ENCODE measurements around the gene C2orf76.
"Not testable (repeated sequence)": the region's sequence is repeated elsewhere in the genome, so short reads cannot be mapped to it uniquely, and the experiment has no call there.

The C2orf76 gene

GRCh38 chr2:119366649-119367471, at the start of gene C2orf76, which contains the start of gene DBI:
Gene C2orf76, minus strand, starts transcription at chr2:119366834. Its CDS starts 26,875 bp downstream, at chr2:119339959.
Gene DBI, plus strand, starts transcription at chr2:119366977. Its CDS starts 75 bp downstream, at chr2:119367052.
- DNase-seq: peak; percentile 91

- DNase-seq: no peak
These were observed 49.0 kb upstream of the C2orf76 start for GRCh38 chr2:119415630-119416029.

DNA sequence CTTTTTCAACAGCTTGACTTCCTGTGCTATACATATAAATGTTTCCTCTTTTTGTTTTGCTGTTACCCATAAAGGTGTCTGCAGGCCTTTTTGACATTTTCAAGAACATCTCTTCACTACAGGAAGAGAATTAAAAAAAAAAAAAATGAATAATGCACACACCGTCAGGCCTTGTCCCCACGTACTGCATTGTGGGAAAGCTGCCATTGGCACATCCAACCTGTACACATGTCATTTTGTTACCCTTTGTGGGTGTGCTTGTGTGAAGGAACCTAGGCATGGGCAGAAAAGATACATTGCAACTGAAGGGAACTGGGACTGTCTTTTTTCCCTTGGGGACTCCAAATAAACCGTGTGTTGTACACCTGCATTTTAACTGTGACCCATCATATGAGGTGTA, 48.3 kb upstream of the C2orf76 start:
- no peak for DNase-seq

GRCh38 chr2:119409506-119409905, 42.9 kb upstream of the C2orf76 start:
- no peak for DNase-seq

GRCh38 chr2:119408221-119408619, 41.6 kb upstream of the C2orf76 start:
- DNase-seq: no peak

DNA sequence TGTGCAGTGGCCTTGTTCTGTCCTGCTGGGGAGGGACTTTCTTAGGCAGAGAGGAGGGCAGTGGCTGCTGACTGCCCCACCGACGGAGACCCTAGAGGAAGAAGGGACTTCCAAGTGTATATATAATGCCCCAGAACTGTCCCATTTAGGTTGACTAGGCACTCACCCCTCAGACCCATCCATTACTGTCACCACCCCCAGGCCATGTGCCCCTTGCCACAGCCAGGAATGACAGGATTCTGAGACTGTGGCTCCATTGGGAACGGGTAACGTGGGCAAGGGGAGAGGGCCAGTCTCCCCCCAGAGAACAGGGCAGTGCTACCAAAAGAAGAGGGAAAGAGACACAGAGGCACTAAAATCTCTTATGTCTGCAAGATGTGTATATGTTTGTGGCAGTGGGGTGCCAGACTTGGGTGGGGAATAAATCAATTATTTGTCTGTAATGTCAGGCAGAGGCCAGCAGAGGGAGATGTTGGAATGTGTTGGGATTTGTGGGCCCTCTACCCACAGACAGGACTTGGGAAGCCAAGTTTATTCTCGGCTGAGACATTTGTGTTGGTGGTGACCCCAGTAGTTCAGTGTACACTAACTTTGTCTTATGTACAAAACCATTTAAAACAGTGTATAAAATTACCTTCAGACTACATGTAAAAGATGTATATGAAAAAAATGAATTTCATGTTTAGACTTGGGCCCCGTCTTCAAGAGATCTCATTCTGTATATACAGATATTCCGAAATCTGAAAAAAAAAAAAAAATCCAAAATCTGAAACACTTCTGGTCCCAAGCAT, 41.0 kb upstream of the C2orf76 start:
- peak; percentile 13 for DNase-seq

GRCh38 chr2:119405151-119405550, 38.5 kb upstream of the C2orf76 start:
- no peak for DNase-seq

DNA sequence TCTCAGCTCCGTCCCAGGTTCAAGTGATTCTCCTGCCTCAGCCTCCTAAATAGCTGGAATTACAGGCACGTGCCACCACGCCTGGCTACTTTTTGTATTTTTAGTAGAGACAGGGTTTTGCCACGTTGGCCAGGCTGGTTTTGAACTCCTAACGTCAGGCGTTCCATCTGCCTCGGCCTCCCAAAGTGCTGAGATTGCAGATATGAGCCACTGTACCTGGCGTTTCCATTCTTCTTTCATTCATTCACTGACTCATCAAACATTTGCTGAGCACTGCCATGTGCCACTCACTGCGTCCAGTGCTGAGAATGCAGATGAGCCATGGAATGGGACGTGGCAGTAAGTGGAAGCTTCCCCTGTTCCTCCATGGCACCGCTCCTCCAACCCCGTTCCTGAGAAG, 37.0 kb upstream of the C2orf76 start:
- DNase-seq: not testable (repeated sequence)

DNA sequence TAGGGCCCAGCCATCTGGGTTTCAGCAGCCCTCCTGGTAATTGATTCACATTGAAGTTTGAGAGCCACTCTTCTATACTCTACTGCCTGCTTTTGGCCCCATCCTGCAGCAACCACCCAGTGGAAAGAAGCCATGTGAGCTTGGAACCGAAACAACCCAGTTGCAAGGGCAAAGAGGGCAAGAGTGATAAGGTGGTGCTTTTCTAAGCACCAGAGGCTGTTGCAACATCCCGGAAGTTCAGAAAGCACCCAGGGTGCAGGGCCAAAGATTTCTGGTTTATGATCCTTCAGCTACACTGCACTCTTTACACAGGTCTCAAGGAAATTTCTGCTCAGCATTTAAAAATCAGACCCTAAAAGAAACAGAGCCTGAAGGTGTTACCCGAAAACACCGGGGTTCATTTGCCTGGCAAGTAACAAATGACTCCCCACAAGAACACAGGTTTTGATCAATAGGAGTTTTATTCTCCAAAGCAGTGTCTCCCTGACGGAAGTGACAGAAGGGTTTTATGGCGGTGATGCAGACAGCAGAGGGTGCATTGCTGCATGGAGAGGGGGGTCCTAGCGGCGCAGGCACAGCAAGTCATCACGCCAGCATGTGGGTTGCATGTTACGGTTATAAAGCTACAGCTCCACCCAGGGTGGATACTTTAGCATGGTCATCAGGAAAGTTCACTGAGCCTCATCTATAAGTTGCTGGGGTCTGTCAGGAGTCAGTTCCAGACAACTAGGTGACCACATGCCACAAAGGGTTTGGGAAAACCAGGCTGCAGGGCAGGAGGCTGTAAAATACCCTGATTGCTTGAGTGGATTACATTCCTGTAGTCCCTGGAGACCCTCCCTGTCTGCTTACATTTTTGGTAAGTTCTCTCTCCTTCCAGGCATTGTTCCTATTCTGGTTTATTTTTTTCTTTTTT, 36.3 kb upstream of the C2orf76 start:
- no peak for DNase-seq

GRCh38 chr2:119402106-119402505, 35.5 kb upstream of the C2orf76 start:
- DNase-seq: no peak

DNA sequence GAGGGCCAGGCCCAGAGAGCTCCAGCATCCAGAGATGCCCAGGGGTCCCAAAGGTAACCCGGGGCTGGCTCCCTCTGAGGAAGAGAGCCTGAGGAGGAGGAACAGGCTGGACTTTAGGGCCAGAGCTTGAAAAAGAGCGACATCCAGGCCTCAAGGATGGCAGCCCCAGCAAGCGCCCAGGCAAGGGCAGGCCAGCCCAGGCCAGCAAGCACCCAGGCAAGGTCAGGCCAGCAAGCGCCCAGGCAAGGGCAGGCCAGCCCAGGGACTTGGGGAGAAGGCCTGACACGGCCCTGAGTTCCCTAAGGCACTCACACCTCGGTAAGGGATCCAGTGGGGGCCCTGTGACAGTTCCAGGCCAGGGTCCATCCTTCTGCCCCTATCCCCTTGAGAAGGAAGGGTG, 30.6 kb upstream of the C2orf76 start:
- no peak for DNase-seq

DNA sequence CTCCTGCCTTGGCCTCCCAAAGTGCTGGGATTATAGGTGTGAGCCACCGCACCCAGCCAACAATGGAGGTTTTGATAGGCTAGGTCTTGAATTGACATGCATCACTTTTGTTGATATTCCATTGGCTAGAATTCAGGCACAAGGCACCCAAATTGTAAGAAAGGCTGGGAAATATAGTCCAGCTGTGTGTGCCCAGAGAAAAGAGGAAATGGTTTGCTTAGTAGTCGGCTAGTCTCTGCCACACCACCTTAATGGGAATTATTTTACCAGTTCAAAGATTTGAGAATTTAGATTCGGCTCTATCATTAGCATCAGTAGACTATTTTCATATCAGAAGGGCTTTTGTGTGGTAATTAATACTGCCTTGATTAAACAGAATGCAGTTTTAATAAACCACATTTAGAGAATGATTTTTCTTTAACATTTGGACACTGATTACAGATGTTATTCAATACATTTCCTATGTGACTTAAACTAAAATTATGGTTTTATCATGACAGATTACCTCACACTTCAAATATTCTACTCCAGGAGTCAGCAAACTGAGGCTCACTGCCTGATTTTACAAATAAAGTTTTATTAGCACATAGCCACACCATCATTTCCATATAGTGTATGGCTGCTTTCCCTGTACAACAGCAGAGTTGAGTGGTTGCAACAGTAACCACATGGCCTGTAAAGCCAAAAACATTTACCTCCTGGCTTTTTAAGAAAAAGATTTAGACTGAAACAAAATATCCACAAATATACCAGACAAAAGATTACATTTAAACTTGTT, 27.5 kb upstream of the C2orf76 start:
- no peak for DNase-seq

GRCh38 chr2:119389615-119390306, 23.1 kb upstream of the C2orf76 start:
- peak; percentile 43 for DNase-seq

- DNase-seq: peak; percentile 79
These were observed 20.9 kb upstream of the C2orf76 start for GRCh38 chr2:119387381-119388129.

DNA sequence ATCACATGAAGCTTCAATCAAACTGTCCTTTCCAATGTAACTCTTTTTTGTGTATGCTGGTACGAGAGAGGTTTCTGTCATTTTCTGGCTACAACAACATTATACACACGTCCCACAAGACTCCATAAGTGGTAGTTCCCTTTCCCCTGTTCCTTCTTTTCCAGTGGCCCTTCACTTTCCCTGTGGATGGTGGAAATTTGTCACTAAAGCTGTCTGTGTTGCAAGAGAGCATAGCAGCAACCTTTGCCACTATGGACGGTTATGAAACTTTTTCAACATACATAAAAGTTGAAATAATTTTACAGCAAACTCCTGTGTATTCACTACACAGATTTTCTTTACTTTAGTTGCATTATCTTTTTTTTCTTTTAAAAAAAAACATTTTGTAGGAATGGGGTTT, 18.8 kb upstream of the C2orf76 start:
- DNase-seq: no peak

DNA sequence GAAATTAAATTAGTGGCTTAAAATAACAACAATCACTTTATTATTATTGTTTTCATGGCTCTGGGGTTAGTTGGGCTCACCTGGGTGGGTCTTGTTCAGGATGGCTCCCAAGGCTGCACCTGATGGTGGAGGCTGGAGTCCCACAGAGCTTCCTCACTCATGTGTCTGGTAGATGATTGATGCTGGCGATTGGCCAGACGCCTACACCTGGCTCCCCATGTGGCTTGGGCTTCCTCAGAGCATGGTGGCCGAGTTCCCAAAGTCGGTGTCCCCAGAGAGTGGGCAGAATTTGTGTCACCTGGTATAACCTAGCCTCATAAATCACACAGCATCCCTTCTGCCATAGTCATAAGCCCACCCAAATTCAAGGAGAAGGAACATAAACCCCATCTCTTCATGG, 18.3 kb upstream of the C2orf76 start:
- DNase-seq: no peak

- peak; percentile 93 for DNase-seq
These were observed 16.9 kb upstream of the C2orf76 start for GRCh38 chr2:119383410-119384140.

DNA sequence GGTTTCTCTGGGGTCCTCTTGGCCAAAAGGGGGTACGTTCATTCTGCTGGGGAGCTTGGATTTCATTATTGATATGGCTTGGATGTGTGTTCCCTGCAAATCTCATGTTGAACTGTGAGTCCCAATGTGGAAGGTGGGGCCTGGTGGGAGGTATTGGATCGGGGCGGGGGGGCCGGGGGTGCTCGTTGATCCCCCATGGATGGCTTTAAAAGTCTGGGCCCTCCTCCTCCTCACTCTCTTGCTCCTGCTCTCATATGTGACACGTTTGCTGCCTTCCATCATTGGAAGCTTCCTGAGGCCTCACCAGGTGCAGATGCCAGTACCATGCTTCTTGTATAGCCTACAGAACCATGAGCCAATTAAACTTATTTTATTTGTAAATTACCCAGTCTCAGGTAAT, 11.9 kb upstream of the C2orf76 start:
- DNase-seq: no peak

DNA sequence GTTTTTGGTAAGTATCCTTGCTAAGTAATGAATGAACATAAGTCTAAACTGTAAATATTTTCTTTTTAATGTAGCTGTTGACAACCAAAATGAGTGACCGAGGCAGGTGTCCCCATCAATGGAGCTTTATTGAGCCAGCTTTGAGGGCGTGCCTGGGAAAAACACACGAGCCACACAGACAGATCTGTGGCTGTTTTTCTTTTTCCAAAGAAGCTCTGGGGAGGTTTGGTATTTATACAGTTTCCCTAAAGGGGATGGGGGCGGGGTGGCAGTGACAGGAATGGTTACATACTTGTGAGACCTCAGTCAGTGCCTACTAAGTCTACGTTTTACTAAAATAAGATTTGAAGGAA, 11.3 kb upstream of the C2orf76 start:
- no peak for DNase-seq
